Measurements from ENCODE around the gene B3GNT4.

The B3GNT4 gene

GRCh38 chr12:122161682-122162081, 41.8 kb upstream of the B3GNT4 start:
- H3K27me3 ChIP-seq = no peaks in the 10 kb centered on the region
- H3K9me3 ChIP-seq = no peaks in the 10 kb centered on the region
- H3K27ac ChIP-seq = no peak overlapping the region
- H3K4me3 ChIP-seq (ENCODE audit: low read depth in 1 of 2, low read length in 1 of 2) = no peak overlapping the region
- H3K4me1 ChIP-seq (ENCODE audit: control insufficient read depth in 1 of 2, insufficient read depth in 1 of 2, low read depth in 1 of 2, low read length in 1 of 2) = no peaks in the 10 kb centered on the region
- no peak for TF ChIP-seq CTCF (IDR thresholded peaks at IDR 0.05)
- no peaks in the 10 kb centered on the region for H3K36me3 ChIP-seq

- no peaks in the 10 kb centered on the region for H3K36me3 ChIP-seq
- H3K27me3 ChIP-seq = no peaks in the 10 kb centered on the region
- H3K27ac ChIP-seq = no peak overlapping the region
- TF ChIP-seq CTCF (IDR thresholded peaks at IDR 0.05) = no peak
- H3K4me3 ChIP-seq (ENCODE audit: low read depth in 1 of 2, low read length in 1 of 2) = no peak overlapping the region
- H3K9me3 ChIP-seq = no peaks in the 10 kb centered on the region
- no peaks in the 10 kb centered on the region for H3K4me1 ChIP-seq (ENCODE audit: control insufficient read depth in 1 of 2, insufficient read depth in 1 of 2, low read depth in 1 of 2, low read length in 1 of 2)
Measured at GRCh38 chr12:122162976-122163375, 40.5 kb upstream of the B3GNT4 start.

GRCh38 chr12:122166422-122167349, 36.8 kb upstream of the B3GNT4 start:
- Histone ChIP-seq H3K4me3 (ENCODE audit: low read depth in 1 of 2, low read length in 1 of 2) (no peak overlapping the region), H3K9me3 (no peaks in the 10 kb centered on the region), H3K27ac (no peak overlapping the region), H3K27me3 (no peaks in the 10 kb centered on the region), H3K4me1 (ENCODE audit: control insufficient read depth in 1 of 2, insufficient read depth in 1 of 2, low read depth in 1 of 2, low read length in 1 of 2) (no peaks in the 10 kb centered on the region), H3K36me3 (no peaks in the 10 kb centered on the region)
- TF ChIP-seq CTCF (IDR thresholded peaks at IDR 0.05) = no peak

- TF ChIP-seq CTCF (IDR thresholded peaks at IDR 0.05) = no peak
- no peaks in the 10 kb centered on the region for H3K9me3 ChIP-seq
Measured at GRCh38 chr12:122167356-122167925, 36.1 kb upstream of the B3GNT4 start.

GRCh38 chr12:122168492-122168891, 35.0 kb upstream of the B3GNT4 start:
- TF ChIP-seq CTCF (IDR thresholded peaks at IDR 0.05) = no peak
- Histone ChIP-seq H3K27me3 (no peaks in the 10 kb centered on the region), H3K4me3 (ENCODE audit: low read depth in 1 of 2, low read length in 1 of 2) (no peak overlapping the region), H3K36me3 (no peaks in the 10 kb centered on the region), H3K4me1 (ENCODE audit: control insufficient read depth in 1 of 2, insufficient read depth in 1 of 2, low read depth in 1 of 2, low read length in 1 of 2) (no peaks in the 10 kb centered on the region), H3K27ac (no peak overlapping the region), H3K9me3 (no peaks in the 10 kb centered on the region)

More at GRCh38 chr12:122167356-122167925, 36.1 kb upstream of the B3GNT4 start:
- Histone ChIP-seq H3K36me3 (no peaks in the 10 kb centered on the region), H3K4me3 (ENCODE audit: low read depth in 1 of 2, low read length in 1 of 2) (no peak overlapping the region), H3K27ac (no peak overlapping the region), H3K27me3 (no peaks in the 10 kb centered on the region), H3K4me1 (ENCODE audit: control insufficient read depth in 1 of 2, insufficient read depth in 1 of 2, low read depth in 1 of 2, low read length in 1 of 2) (no peaks in the 10 kb centered on the region)

Measured in neutrophil (primary cell).